GM19463 (cell line): Measurements from ENCODE around the gene DHRSX.
A peak's percentile ranks its signal among the peaks of the same experiment; 100 is the strongest.
"Not testable (repeated sequence)": the region's sequence is repeated elsewhere in the genome, so short reads cannot be mapped to it uniquely, and the experiment has no call there.

Experiments used
- ATAC-seq: cut with Tn5 transposase; IDR thresholded peaks from one replicate; pipeline ENCODE4 v1.9.1; 2021; ENCODE audit warnings: mild to moderate bottlenecking, moderate library complexity; ENCODE audit not compliant: unreplicated experiment

DHRSX gene

DNA sequence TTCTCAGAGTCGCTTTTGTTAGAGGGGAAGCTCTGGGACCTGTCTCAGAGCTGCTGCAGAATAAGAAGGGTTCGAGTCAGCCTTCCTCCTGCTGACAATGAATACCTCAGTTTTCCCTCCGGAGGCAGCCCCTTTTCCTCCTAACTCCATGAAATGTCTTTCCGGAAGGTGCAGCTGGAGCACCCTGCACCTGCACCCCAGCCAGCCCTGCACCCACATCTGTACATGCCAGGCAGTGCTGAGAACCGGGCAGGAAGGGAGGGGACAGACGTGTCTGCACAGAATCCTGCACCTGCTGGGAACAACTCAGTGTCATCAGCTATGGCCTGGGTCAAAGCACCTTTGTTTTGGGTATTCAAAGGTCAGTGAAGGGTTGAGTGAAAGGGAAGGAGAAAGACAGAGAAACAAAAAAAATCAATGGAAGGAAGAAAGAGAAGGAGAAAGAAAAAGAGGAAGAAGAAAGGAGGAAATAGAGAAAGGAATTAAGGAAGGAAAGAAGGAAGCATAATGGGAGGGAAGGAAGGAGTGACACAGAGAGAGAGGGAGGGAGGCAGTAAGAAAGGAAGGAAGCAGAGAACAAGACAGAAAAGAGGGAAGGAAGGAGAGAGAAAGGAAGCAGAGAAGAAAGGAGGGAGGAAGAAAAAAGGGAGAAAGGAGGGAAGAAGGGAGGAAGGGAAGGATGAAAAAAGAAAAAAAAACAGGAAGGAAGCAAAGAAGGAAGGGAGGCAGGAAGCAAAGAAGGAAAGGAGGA lies 273.7 kb downstream of the DHRSX start:
- no peak for ATAC-seq

DNA sequence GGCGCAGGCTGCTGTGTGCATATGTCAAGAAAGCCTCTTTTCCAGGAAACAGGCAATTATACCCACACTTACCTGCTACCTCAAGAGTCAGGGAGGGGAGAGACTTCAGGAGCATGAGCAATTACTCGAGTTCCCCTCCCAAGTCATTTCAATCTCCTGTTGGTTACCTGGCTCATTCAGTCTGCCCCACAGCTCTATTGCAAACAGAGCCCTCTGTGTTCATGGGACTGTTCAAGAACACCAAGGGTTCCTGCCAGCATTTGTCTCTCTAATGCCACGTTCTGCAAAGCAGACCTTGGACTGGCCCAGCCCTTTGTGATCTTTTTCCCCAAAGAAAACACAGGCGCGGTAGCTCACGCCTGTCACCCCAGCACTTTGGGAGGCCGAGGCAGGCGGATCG lies 274.6 kb downstream of the DHRSX start:
- ATAC-seq = no peak

DNA sequence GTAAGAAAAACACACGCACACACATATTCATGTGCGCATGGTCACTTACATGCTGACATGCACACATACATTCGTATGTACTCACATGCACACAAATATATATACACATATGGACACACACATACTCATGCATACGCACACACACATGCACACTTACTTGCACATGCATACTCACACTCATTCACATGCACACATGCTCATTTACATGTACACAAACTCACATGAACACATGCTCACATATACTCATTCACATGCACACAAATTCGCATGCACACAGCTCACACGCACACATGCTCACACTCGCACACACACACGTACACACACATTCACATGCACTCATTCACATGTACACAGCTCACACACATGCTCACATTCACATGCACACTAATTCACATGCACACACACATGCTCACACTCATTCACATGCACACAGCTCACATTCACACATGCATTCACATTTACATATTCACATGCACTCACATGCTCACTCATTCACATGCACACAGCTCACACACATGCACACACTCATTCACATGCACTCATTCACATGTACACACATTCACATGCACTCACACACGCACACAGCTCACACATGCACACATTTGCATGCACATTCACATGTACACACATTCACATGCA lies 276.1 kb downstream of the DHRSX start:
- ATAC-seq = no peak

DNA sequence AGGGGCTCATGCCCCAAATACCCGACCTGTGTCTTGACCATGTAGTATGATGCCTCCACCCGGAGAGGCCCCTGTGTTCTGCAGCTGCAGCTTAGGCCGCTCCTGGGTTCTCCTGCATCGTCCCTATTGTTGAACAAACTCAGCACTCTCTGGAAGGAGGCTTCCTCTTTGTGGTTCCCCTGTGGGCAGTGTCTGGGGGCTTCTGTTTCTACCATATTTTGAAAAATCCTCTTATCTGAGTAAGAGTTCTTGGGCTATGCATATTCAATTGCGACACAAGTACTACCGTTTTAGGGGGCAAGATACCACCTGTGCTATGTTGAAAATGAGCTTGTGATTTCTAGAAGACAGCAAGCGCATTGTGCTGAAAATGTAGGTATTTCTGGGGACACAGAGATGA lies 276.6 kb downstream of the DHRSX start:
- no peak for ATAC-seq

DNA sequence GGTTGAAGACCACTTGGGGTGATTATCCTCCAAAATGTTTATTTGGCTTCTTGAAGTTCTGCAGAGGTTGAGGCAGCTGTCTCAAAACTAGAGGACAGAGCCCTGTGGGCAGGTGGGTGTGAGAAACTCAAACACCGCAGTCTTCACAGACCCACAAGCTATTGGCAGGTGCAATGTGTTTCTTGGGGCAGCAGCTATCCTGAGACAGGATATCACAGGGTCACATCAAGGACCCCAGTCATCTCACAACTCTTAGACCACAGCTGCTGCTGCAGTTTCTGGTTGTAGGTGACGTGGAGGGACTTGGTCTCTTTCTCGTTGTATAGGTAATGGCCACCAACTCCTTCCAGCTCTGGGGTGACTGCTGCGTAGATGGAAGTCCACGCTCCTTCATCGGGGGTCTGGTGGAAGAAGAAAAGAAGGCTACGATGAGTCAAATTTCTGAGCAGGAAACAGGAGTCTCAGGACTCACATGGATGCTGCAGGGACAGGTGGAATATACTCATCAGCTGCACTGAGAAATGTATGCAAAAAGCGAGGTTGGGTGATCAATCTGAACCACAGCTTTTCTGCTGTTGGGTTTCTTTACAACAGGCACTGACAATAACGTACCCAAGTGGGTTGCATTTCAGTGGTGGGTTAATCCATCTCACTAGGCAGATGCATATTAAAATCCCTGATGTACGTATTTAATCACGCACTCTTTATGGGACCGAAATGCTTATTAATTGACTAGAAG lies 279.8 kb downstream of the DHRSX start:
- peak; percentile 78 for ATAC-seq

DNA sequence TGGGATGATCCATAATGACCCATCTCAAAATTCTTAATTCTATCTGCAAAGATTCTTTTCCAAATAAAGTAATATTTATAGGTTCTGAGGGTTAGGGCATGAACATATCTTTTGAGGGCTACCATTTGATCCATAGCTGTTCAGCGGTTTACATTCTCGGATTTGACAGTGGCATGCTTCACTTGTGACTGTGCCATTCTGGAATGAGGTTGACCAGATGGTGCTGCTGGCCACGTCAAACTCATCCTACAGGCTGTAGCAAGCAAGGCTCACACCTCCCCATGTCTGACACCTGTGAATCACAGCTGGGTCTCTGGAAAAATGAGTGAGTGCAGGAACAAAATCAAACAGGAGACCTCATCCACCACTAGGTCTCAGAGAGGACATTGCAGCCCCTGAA lies 280.5 kb downstream of the DHRSX start:
- ATAC-seq = no peak

DNA sequence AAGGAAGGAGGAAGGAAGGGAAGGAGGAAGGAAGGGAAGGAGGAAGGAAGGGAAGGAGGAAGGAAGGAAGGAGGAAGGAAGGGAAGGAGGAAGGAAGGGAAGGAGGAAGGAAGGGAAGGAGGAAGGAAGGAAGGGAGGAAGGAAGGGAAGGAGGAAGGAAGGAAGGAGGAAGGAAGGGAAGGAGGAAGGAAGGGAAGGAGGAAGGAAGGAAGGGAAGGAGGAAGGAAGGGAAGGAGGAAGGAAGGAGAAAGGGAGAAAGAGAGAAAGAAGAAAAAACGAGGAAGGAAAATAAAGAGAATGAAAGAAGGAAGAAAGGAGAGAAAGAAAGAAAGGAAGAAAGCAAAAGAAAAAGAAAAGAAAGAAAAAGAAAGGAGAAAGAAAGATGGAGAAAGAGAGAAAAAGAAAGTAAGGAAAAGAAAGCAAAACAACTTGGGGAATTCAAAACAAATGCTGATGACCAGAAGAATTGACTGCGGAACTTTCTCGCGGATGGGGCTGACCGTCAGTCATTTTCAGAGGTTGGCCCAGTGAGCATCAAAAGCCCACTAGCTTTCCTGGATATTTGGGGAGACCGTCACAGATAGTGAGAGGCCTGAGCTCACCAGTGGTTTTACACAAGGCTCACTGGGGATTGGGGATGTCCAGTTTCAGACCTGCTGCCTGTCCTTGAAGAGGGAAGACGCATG lies 286.5 kb downstream of the DHRSX start:
- not testable (repeated sequence) for ATAC-seq

DNA sequence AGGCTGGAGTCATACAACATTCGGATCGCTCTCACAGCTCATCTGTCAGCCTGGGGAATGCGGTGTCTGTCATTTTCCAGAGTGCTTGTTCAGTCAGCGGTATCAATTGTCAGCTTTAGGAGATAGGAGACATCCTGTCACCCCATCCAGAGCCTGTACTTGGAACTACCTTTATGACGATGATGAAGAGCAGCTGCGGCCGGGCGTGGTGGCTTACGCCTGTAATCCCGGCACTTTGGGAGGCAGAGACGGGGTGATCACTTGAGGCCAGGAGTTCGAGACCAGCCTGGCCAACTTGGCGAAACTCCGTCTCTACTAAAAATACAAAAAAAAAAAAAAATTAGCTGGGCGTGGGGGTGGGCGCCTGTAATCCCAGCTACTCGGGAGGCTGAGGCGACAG lies 289.1 kb downstream of the DHRSX start:
- ATAC-seq = not testable (repeated sequence)

DNA sequence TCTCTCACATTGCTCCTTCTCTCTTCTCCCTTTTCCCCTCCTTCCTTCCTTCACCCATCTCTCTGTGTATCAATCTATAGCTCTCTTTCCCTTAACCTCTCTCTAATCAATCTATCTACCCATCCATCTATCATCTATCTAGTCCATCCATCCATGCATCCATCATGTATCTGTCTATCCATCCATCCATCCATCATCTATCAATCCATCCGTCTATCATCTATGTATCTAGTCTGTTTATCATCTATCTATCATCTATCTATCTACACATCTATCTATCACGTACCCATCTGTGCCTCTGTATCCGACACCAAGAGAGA lies 307.5 kb downstream of the DHRSX start:
- ATAC-seq = no peak

DNA sequence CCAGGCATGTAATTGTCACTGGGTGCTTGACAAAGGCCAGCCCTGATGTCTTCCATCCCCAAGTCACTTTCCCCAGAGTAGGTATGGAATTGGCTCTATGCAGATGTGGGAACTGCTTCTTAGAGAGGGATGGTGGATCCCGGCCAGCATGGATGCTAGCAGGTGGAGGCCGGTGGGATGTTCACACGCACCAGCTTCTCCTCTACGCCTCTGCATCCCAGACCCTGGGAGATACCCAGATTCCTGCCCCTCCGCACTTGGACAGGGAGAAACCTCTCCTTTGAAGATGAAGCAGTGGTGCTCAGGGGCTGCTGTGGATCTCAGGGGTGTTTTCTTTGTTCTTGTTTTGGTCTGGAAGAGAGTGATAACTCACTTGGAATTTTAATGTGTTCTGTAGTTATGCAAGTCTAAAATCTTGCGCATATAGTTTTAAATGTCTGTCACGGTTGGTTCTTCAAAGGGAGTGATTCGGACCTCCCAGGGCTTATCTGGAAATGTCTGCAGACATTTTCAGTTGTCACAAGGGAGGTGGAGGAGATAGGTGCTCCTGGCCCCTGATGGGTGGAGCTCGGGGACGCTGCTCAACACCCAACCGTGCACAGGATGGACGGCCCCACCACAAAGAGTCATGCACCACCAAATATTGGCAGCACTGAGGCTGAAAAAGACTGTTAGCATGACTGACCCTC lies 308.0 kb downstream of the DHRSX start:
- ATAC-seq = no peak

DNA sequence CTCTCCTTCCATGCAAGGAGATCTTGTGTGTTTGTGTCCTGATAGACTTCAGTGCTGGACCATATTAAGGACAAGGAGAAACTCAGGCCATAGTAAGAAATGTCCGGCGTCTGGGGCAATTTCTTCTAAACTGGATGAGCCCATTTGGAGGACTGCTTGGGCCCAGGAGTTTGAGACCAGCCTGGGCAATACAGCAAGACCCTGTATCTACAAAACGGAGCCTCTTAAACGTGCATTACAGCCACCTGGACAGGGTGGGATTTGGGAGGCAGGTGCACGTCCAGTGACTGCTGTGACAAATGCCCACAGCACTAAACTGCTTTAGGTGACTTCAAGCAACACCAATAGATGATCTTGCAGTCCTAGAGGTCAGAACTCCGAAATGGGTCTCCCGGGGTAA lies 311.9 kb downstream of the DHRSX start:
- ATAC-seq = no peak

DNA sequence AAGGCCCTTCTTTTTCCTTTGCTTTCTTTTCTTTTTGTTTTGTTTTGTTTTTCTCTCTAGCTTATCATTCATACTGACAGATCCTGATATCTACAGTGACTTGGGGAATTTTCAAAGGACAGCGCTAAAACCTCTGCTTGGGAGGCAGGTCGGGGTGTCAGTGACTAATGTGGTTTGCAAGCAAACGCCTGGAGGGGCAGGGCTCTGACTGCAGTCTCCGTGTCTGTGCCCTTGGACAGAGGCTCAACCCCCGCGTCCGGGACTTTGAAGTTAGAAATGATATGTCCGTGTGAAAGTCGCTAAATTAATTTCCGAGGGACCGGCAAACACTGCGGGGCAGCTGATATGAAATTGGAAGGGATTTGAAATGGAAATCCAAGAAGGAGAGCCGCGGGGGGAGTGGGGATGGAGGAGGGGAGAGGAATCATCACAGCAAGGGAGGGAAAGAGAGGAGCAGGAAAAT lies 312.4 kb downstream of the DHRSX start:
- no peak for ATAC-seq

DNA sequence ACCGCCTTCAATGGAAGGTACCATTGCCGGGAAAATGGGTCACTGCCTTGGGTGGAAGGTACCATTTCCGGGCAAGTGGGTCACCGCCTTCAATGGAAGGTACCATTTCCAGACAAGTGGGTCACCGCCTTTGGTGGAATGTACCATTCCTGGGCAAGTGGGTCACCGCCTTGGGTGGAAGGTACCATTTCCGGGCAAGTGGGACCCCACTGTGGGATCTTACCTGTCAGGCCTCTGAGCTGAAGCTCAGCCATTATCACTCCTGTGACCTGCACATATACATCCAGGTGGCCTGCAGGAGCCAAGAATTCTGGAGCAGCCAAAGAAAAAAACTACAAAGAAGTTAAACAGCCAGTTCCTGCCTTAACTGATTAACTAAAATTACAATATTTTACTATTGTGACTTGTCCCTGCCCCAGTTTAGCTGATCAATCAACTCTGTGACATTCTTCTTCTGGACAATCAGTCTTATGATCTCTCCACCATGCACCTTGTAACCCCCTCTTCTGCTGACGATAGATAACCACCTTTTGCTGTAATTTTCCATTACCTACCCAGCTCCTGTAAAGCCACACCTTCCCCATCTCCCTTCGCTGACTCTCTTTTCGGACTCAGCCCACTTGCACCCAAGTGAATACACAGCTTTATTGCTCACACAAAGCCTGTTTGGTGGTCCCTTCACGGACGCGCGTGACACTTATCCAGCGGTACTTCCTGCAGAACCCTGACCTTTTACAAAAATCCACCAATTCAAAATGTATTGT lies 313.2 kb downstream of the DHRSX start:
- no peak for ATAC-seq

DNA sequence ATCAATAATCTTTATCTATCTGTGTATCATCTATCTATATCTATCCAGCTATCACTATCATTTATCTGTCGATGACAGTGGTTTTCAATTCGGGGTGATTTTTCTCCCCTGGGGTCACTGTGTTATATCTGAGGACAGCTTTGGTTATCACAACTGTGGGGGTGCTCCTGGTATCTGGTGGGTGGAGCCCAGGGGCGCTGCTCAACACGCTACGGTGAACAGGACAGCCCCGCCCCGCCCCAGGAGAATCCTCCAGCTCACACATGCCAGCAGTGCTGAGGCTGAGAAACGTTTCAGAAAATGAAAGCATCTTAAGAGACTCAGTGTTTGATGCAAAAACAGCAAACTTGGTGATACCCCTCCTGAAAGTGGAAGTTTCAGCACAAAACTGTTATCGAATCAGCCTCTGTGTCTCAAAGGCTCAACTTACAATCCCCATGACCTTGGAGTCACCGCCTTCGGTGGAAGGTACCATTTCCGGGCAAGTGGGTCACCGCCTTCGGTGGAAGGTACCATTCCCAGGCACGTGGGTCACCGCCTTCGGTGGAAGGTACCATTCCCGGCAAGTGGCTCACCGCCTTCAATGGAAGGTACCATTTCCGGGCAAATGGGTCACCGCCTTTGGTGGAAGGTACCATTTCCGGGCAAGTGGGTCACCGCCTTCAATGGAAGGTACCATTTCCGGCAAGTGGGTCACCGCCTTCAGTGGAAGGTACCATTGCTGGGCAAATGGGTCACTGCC lies 315.3 kb downstream of the DHRSX start:
- ATAC-seq = no peak

DNA sequence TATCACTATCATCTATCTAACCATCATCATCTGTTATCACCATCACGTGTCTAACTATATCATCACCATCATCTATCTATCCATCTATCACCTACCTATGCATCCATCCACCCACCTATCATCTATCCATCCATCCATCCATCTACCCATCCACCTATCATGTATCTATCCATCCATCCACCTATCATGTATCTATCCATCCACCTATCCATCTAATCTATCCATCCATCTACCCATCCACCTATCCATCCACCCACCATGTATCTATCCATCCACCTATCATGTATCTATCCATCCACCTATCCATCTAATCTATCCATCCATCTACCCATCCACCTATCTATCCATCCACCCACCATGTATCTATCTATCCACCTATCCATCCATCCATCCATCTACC lies 316.7 kb downstream of the DHRSX start:
- ATAC-seq = no peak

DNA sequence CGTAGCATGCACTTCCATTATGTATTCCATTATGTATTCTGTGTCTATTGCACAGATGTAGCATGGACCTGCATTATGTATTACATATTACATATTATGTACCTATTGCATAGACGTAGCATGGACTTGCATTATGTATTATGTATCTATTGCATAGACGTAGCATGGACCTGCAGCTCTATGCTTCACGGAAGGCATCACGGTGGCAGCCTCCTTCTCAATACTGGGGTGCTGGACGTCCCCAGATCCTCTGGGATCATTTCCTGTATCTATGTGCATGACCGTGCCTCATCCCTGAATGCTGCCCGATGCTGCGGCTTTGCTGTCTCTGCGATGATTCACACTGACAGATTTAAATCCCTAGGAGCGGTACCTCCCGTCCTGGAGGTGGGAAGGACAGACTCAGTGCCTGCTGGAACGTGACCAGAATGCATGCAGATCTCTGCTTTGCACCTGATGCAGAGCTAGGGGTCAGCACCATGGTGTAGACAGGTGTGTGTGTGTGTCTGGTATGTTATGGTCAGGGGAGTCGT lies 317.5 kb downstream of the DHRSX start:
- ATAC-seq = no peak

DNA sequence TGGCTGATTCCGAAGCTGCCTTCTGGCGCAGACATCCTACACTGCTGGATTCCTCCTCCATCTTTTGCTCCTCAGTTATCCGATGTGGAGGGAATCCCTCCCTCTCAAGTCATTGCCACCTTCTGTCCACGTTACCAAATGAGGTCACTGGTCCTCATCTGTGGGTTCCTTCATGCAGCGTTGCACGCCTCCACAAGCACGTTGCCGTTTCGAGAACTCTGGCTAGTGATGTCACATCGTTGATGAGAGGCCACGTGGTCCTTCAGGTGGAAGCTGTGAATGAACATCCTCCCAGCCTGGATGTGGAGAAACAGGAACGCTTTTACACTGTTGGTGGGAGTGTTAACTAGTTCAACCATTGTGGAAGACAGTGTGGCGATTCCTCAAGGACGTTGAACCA lies 323.2 kb downstream of the DHRSX start:
- no peak for ATAC-seq

DNA sequence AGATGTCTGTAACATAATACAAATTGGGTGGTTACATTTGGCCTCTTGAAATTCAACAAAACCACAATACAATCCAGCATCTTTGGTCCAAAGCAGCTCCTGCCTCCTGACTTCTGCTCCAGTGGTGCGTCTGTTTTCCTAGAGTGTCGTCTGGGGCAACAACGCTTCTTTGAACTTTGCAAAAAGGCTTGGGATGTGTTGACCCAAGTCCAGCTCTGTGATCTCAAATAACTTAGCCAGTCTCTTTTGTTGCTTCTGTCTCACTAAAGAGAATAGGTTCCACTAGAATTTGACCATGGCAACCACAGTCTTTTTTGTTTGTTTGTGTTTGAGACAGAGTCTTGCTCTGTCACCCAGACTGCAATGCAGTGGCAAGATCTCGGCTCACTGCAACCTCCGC lies 324.0 kb downstream of the DHRSX start:
- ATAC-seq = no peak

DNA sequence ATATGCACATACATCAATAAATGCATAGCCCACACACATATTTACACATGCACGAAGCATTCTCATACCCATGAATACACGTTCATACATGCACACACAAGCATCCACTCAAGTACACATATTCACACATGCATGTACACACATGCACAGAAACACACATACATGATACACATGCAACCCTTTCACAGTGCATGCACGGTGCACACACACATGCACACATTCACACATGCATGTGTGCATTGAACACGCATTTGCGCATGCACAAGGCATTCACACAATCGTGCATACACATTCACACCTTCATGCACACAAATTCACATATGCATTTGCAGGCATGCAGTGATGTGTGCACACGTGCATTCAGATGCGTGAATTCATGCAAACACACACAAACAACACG lies 324.5 kb downstream of the DHRSX start:
- no peak for ATAC-seq
